CD14-positive monocyte (primary cell): ENCODE results near the gene FOXF2. TPM values are rescaled to one million over a fixed set of nuclear protein-coding genes. Genes with fewer than 3 reads are reported as not detected.

ENCODE experiments used
- DNase-seq, 3 donors: peaks; one replicate each; pipeline ENCODE4 v3.0.0-alpha.2; 2011 to 2022
- H2AFZ ChIP-seq: 2 replicates; pipeline ENCODE4 v1.6.0; 2012; ENCODE audit warnings: mild to moderate bottlenecking, low read depth, low read length, inconsistent platforms; ENCODE audit not compliant: insufficient read depth, poor library complexity, severe bottlenecking
- H3K27ac ChIP-seq, 2 donors: 1 replicate in 1 of 2; 2 replicates in 1 of 2; pipeline ENCODE4 v1.5.1; 2012 to 2013; ENCODE audit warnings: low read length in 2 of 2, control low read depth in 1 of 2, inconsistent platforms in 1 of 2, low read depth in 1 of 2, mild to moderate bottlenecking in 1 of 2
- H3K27me3 ChIP-seq, 2 donors: one replicate each; pipeline versions ENCODE4 v1.6.0 to v1.6.1; 2011 to 2013; ENCODE audit warnings: low read length in 2 of 2; ENCODE audit not compliant: control insufficient read depth in 2 of 2, insufficient read depth in 2 of 2
- H3K36me3 ChIP-seq, 2 donors: replicated peaks in 1 of 2; 1 replicate in 1 of 2; 2 replicates in 1 of 2; pipeline versions ENCODE4 v1.5.1 to v1.6.1; 2012 to 2013; ENCODE audit warnings: low read length in 2 of 2, control low read depth in 1 of 2, inconsistent platforms in 1 of 2, mild to moderate bottlenecking in 1 of 2; ENCODE audit not compliant: insufficient read depth in 2 of 2, control insufficient read depth in 1 of 2
- H3K4me1 ChIP-seq, 2 donors: 1 replicate in 1 of 2; 2 replicates in 1 of 2; pipeline versions ENCODE4 v1.5.1 to v1.6.1; 2012 to 2013; ENCODE audit warnings: low read length in 2 of 2, control low read depth in 1 of 2, inconsistent platforms in 1 of 2, mild to moderate bottlenecking in 1 of 2, moderate library complexity in 1 of 2; ENCODE audit not compliant: insufficient read depth in 2 of 2, control insufficient read depth in 1 of 2
- H3K4me2 ChIP-seq: replicated peaks from 2 replicates; pipeline ENCODE3; 2012; ENCODE audit warnings: low read length, moderate library complexity, mild to moderate bottlenecking; ENCODE audit not compliant: poor library complexity, severe bottlenecking; ENCODE audit errors: extremely low read depth
- H3K4me3 ChIP-seq, 3 experiments: fragments of 200-600 bp in 1 of 3; sonication (generic) in 1 of 3; replicated peaks in 1 of 3; 1 replicate in 2 of 3; 2 replicates in 1 of 3; pipeline ENCODE4 v1.5.1; 2011 to 2013; ENCODE audit warnings: low read length in 3 of 3, mild to moderate bottlenecking in 3 of 3, control low read depth in 2 of 3, low read depth in 2 of 3, inconsistent platforms in 1 of 3, moderate library complexity in 1 of 3
- H3K79me2 ChIP-seq: 2 replicates; pipeline ENCODE4 v1.6.0; 2012; ENCODE audit warnings: mild to moderate bottlenecking, control low read depth, inconsistent platforms, low read length, moderate library complexity; ENCODE audit not compliant: insufficient read depth
- H3K9ac ChIP-seq: 2 replicates; pipeline ENCODE4 v1.6.0; 2017; ENCODE audit warnings: low read length, mild to moderate bottlenecking; ENCODE audit not compliant: insufficient read depth, poor library complexity, severe bottlenecking
- H3K9me3 ChIP-seq, 2 donors: replicated peaks in 1 of 2; 1 replicate in 1 of 2; 2 replicates in 1 of 2; pipeline versions ENCODE4 v1.5.1 to v1.6.1; 2012 to 2013; ENCODE audit warnings: low read length in 2 of 2, control low read depth in 1 of 2; ENCODE audit not compliant: control insufficient read depth in 1 of 2, insufficient read depth in 1 of 2
- H4K20me1 ChIP-seq: 2 replicates; pipeline ENCODE4 v1.6.0; 2012; ENCODE audit warnings: mild to moderate bottlenecking, low read length, control low read depth, moderate library complexity; ENCODE audit not compliant: insufficient read depth
- H3K27ac Mint-ChIP-seq, 7 donors: one replicate each; pipeline ENCODE4 v1.8.0; 2020; ENCODE audit warnings: mild to moderate bottlenecking in 7 of 7, mixed read lengths in 7 of 7, moderate library complexity in 6 of 7, inconsistent platforms in 2 of 7
- H3K27me3 Mint-ChIP-seq, 3 donors: one replicate each; pipeline ENCODE4 v1.8.0; 2021 to 2022; ENCODE audit warnings: low read depth in 3 of 3, mild to moderate bottlenecking in 3 of 3, mixed read lengths in 3 of 3, moderate library complexity in 3 of 3, inconsistent platforms in 1 of 3
- H3K36me3 Mint-ChIP-seq, 2 donors: one replicate each; pipeline ENCODE4 v1.8.0; 2020; ENCODE audit warnings: mixed read lengths in 2 of 2, inconsistent platforms in 1 of 2, mild to moderate bottlenecking in 1 of 2
- H3K4me1 Mint-ChIP-seq: one replicate; pipeline ENCODE4 v1.8.0; 2020; ENCODE audit warnings: mild to moderate bottlenecking, mixed read lengths
- H3K4me3 Mint-ChIP-seq, 2 donors: one replicate each; pipeline ENCODE4 v1.8.0; 2020; ENCODE audit warnings: mild to moderate bottlenecking in 2 of 2, mixed read lengths in 2 of 2, moderate library complexity in 1 of 2
- H3K9me3 Mint-ChIP-seq, 7 donors: one replicate each; pipeline ENCODE4 v1.8.0; 2020 to 2022; ENCODE audit warnings: mixed read lengths in 7 of 7, mild to moderate bottlenecking in 6 of 7, moderate library complexity in 6 of 7, inconsistent platforms in 2 of 7
- CTCF ChIP-seq: fragments of 200-600 bp; IDR thresholded peaks from one replicate; pipeline ENCODE4 v1.8.0; 2022; ENCODE audit warnings: antibody characterized with exemption, mild to moderate bottlenecking
- WGBS: methylation state at CpG from one replicate; pipeline ENCODE4 v1.1.5; 2013; ENCODE audit warnings: missing lambda C conversion rate; ENCODE audit not compliant: insufficient coverage; 5-methylcytosine and 5-hydroxymethylcytosine counted together
- intact Hi-C, 2 donors: fragments of 100-400 bp; cut with micrococcal nuclease; formaldehyde crosslinking; loops; one replicate each; pipeline versions ENCODE4 v1.15.0 to v1.15.1; 2023
- polyA plus RNA-seq, 3 donors: library from polyadenylated mRNA; depleted of rRNA in 1 of 3; unstranded in 2 of 3; stranded (reverse) in 1 of 3; fragments of 300-500 nt in 2 of 3; fragments of >200 nt in 1 of 3; fragmentation: Illumina TruSeq in 2 of 3; gene quantifications; 1 replicate in 2 of 3; 2 replicates in 1 of 3; pipeline ENCODE4 v1.2.3, GENCODE V29; 2012 to 2021

The FOXF2 gene
- polyA plus RNA-seq, 3 donors = 0.03 TPM; not detected in 2

DNA sequence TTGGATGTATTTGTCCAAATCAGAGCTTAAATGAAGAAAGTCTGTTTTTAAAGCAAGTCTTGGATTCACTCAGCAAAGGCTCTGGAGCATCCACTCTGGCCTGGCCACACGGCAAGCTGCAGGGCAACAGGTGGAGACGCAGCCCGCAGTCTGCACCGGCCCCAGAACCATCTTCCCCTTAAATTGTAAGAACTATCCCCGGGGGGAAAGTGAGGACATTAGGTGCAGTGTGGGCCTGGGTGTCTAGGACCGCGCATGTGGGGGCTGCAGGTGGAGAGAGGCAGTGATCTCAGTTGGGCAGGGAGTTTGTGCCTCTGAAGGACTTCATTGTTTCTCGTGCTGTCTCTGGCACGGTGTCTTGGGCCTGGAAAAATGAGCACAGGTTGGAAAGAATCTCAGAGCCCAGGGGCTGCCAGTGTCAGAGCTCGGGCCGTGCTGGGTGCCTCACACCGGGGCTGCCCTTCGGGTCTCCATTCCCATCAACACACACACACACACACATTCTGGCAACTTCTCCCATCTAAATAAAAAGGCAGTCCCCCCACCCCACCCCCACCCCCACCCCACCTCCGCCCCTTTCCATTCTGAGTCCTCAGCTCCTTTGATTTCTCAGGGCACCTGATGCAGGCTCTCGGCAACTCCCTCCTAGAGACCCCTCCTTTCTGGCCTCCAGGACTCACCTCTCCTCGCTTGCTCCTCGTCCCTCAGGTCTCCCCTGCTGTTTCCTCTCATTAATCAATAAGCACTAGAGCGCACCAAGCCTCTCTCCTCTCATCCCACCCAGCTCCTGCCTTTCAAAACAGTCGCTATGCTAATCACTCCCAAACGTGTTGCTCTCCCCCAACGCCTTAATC lies 48.4 kb downstream of the FOXF2 start:
- Mint-ChIP-seq H3K27me3 (peaks cover 30 to 40% (median 39%) of the 10 kb centered on the region in 3 donors), H3K9me3 (no peaks in the 10 kb centered on the region), H3K4me3 (peak overlapping the region in 1 of 2 donors; percentile 27), H3K36me3 (no peaks in the 10 kb centered on the region), H3K27ac (no peak overlapping the region), H3K4me1 (no peaks in the 10 kb centered on the region)
- intact Hi-C loops = loop anchor here in 1 of 2 donors (5.0 kb wide), 2 partner anchors 175 to 845 kb away; no protein-coding TSS in a partner anchor
- WGBS = 44% methylated on average over 9 of the region's 21 CpGs
- H3K27me3 ChIP-seq = peaks cover 7 to 14% of the 10 kb centered on the region in 2 donors
- H2AFZ ChIP-seq = no peak overlapping the region
- H3K4me2 ChIP-seq = no peak overlapping the region
- no peak overlapping the region for H3K27ac ChIP-seq
- no peak overlapping the region for H3K4me3 ChIP-seq
- DNase-seq = no peak
- no peaks in the 10 kb centered on the region for H3K4me1 ChIP-seq
- no peak for TF ChIP-seq CTCF
- H4K20me1 ChIP-seq = no peaks in the 10 kb centered on the region
- no peak overlapping the region for H3K9ac ChIP-seq
- H3K79me2 ChIP-seq = no peaks in the 10 kb centered on the region
- H3K9me3 ChIP-seq = no peaks in the 10 kb centered on the region
- no peaks in the 10 kb centered on the region for H3K36me3 ChIP-seq

DNA sequence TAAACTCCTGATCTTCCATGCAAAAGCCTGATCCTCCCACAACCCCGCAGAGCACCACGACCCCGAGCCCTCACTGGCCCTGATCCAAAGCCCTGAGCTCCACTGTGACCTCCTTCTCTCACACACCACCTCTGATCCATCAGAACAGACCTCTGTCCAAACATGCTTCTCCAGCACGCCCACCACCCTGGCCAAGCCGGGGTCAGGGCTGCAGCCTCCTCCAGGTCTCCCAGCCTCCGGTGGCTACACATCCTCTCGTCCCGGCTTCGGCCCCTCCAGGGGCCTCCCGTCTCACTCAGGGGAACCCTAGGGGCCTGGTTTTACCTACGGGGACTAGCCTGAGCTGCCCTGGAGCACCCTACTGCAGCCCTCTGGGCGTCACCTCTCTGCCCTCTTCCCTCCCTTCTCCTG lies 49.1 kb downstream of the FOXF2 start:
- Histone ChIP-seq H3K36me3 (no peaks in the 10 kb centered on the region), H3K27ac (no peak overlapping the region), H3K4me1 (no peaks in the 10 kb centered on the region), H4K20me1 (no peaks in the 10 kb centered on the region), H3K79me2 (no peaks in the 10 kb centered on the region), H3K27me3 (peaks cover 7 to 14% of the 10 kb centered on the region in 2 donors), H3K4me2 (no peak overlapping the region), H3K4me3 (no peak overlapping the region), H2AFZ (no peak overlapping the region), H3K9me3 (no peaks in the 10 kb centered on the region), H3K9ac (no peak overlapping the region)
- no peaks in the 10 kb centered on the region for H3K9me3 Mint-ChIP-seq
- peaks cover 32 to 40% (median 38%) of the 10 kb centered on the region in 3 donors for H3K27me3 Mint-ChIP-seq
- intact Hi-C loops = loop anchor here in 1 of 2 donors (5.0 kb wide), 2 partner anchors 176 to 846 kb away; no protein-coding TSS in a partner anchor
- TF ChIP-seq CTCF = no peak
- H3K4me1 Mint-ChIP-seq = no peaks in the 10 kb centered on the region
- 67% methylated on average over 12 of the region's 12 CpGs for WGBS
- no peaks in the 10 kb centered on the region for H3K36me3 Mint-ChIP-seq
- no peak for DNase-seq
- H3K27ac Mint-ChIP-seq = no peak overlapping the region
- no peak overlapping the region for H3K4me3 Mint-ChIP-seq
